ENCODE measurements around the gene SEMA3G.

Gene SEMA3G

GRCh38 chr3:52442409-52443267 is 2.3 kb downstream of the SEMA3G start:
- DNase-seq = no peak
- in situ Hi-C loops (cut with HindIII; ENCODE audit: low pct_ligation_motif_present, low pct_unique_long_range_greater_than_20kb, low sequenced_read_pairs) = no loop called here

DNA sequence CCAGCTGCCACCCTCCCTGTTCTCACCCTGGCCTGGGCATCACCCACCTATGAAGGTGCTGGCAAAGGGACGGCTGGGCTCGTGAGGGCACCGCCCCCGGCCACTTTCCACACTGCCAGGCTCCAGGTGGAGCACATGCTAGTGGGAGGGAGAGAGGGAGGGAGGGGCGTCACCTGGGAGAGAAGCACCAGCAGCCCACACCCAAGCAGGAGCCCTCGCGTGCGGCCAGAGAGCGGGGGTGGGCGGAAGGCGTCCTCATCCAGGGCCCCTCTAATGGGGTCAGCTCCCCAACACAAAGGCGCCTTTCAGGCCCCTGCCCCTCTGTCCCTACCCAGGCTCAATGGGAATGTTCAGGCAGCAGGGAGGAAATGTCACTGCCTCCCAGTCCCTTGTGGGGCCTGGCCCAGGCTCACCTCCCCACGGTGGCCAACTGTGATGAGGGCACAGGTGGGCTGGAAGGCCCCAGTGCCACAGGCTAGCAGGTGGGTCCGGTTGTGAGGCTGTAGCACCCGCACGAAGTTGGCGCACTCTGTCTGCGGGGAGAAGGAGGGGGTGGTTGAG is 3.1 kb downstream of the SEMA3G start:
- in situ Hi-C loops (cut with HindIII; ENCODE audit: low pct_ligation_motif_present, low pct_unique_long_range_greater_than_20kb, low sequenced_read_pairs) = no loop called here
- no peak for DNase-seq

DNA sequence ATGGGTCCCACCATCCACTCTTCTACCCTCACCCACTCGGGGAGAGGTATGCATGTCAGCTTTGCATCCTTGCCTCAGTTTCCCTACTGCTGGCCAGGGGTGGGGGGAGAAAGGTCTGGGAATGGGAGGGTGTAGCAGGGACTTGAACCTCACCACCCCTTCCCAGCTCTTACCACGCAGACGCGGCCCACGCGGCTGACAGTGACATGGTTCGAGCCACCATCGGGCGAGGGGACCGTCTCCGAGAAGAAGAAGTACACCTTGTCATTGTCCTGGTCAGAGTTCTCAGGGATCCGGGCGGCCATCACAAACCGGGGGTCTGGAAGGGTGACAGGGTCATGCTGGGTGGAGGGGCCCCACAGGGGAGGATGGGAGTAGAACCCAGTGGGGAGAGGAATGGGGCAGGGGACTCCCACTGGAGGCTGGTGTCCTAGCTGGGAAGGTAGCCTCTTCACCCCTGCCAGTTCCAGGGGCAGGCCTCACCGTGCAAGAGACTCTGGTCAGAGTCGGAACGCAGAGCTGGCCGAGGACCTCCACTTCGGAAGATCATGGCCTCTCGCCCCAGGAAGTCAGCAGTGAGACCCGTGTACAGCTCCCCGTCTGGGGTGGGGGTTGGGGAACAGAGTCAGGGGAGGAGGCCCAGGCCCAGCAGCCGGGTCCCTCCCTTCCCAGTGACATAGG is 3.7 kb downstream of the SEMA3G start:
- in situ Hi-C loops (cut with HindIII; ENCODE audit: low pct_ligation_motif_present, low pct_unique_long_range_greater_than_20kb, low sequenced_read_pairs) = no loop called here
- DNase-seq = no peak

GRCh38 chr3:52440671-52441070 is 4.2 kb downstream of the SEMA3G start:
- DNase-seq = no peak
- in situ Hi-C loops (cut with HindIII; ENCODE audit: low pct_ligation_motif_present, low pct_unique_long_range_greater_than_20kb, low sequenced_read_pairs) = no loop called here

- in situ Hi-C loops (cut with HindIII; ENCODE audit: low pct_ligation_motif_present, low pct_unique_long_range_greater_than_20kb, low sequenced_read_pairs) = no loop called here
- DNase-seq = no peak
Observed at GRCh38 chr3:52440249-52440551, 4.7 kb downstream of the SEMA3G start.

DNA sequence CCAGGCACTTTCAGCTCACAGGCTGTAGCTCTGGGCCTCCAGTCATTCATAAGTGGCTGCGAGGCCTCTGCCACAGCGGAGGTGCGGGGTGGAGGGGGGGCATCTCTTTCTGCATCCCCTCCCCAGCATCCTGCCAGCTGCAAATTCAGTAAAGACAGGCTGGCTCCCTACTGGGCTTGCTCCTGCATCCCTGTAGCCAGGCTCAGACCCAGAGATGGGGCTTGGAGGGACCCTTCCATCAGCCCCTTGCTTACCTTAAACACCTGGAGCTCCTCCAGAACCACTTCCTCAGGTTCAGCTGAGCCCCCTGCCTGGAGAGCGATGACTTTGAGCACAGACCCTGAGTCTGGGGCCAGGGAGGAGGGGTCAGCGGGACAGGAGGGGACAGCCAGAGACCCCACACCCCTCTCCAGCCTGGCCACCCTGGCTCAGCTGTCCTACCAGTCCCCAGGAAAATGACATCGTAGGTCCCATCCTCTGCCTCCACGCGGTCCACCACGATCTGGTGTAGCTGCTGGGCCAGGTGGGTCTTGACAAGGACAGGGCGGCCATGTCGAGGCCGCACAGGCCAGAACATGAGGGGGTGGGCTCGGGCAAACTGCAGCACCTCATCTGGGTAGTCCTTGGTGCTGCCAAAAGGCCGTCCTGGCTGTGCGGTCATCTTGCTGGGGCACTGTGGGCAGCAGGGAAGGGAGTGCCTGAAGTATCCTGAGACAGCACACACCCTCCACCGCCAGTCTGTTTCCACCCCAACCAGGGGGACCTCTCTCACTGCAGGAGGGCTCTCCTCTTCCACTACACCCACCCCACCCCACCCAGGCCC is 5.3 kb downstream of the SEMA3G start:
- DNase-seq = no peak
- in situ Hi-C loops (cut with HindIII; ENCODE audit: low pct_ligation_motif_present, low pct_unique_long_range_greater_than_20kb, low sequenced_read_pairs) = no loop called here

DNA sequence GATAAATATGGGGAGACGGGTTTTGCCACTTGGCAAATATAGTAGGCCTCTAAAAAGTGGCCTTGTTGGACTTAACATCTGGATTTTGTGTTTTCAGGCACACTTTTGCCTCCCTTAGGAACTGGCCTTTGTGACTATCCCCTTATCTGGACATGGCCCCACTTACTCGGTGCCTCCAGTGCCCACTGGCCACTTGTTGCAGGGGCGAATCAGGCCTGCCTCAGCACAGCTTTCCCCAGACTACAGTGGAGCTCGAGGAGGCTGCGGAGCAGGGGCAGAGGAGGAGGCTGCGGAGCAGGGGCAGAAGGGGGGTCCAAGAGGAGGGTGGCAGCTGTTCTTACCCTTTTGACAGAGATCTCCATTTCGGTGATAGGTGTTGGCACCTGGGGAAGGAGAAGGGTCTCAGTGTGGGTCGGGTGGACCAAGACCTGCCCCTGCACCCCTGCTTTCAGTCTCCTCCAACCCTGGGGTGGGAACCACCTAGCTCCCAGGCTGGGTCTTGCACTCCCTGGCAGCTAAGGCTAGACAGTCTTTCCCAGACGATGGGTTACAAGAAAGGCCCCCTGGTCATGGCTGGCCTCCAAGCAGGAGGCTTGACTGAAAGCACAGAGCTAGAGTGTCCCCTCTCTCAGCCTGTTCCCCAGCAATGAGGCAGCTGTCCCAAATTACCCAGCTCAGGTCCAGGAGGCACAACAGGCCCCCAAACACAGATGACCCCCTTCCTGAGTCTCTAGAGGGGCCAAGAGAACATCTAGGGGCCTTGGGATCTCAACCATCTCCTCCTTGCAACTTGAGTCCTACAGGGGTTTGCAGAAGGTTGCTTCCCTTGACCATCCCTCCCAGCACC is 6.1 kb downstream of the SEMA3G start:
- DNase-seq = no peak
- in situ Hi-C loops (cut with HindIII; ENCODE audit: low pct_ligation_motif_present, low pct_unique_long_range_greater_than_20kb, low sequenced_read_pairs) = no loop called here

DNA sequence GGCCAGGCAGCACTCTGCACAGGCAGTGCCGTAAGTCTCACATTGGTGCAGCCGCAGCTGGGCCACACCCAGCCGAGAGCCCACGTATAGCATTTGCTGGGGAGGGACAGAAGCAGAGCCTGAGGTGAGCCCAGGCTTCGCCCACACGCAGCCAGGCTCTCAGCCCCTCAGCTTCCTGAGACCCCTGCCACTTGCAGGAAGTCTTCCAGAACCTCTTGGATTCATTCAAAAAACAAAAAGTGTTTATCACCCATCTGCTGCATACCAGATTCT is 6.9 kb downstream of the SEMA3G start:
- in situ Hi-C loops (cut with HindIII; ENCODE audit: low pct_ligation_motif_present, low pct_unique_long_range_greater_than_20kb, low sequenced_read_pairs) = no loop called here
- no peak for DNase-seq

- in situ Hi-C loops (cut with HindIII; ENCODE audit: low pct_ligation_motif_present, low pct_unique_long_range_greater_than_20kb, low sequenced_read_pairs) = no loop called here
Observed at GRCh38 chr3:52437326-52438103, 7.4 kb downstream of the SEMA3G start.

GRCh38 chr3:52436500-52437149 is 8.3 kb downstream of the SEMA3G start:
- in situ Hi-C loops (cut with HindIII; ENCODE audit: low pct_ligation_motif_present, low pct_unique_long_range_greater_than_20kb, low sequenced_read_pairs) = no loop called here
- no peak for DNase-seq

More at GRCh38 chr3:52437326-52438103, 7.4 kb downstream of the SEMA3G start:
- DNase-seq = no peak

DNA sequence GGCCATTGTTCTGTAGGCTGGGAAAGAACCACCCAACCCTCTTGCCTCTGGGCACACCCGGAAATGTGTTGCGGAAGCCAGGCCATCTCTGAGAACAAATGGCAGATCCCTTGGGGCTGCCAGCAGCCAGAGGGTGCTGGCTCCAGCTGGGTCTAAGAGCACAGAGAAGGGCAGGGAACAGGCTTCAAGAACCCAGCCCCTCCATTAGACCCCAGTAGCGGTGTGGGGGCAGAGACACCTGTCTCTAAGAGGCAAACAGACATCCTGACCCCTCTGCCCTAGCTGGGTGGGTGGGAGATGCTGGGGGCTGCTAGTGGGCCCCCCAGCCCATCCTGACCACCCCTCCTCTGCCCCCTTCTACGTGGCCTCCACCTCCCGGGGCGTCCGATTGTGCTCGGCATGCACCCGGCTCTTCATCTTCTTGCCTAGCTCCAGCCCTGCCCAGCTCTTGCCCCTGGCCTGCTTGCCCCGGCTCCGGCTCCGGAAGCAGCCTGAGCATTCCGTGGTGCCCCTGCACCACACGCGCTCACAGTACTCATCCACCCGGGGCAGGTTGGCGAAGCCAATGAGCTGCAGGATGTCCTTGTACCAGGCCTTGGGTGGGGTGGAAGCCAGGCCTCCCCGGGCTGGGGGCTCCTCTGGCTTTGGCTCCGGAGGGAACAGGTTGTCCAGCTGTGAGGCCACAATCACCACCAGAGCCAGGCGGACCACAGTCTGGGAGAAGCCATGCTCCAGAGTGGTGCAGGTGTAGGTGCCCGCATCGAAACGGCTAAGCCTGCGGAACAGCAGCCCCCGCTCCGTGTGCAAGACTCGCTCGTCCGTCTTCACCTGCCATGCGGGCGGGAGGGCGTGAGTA is 9.4 kb downstream of the SEMA3G start:
- DNase-seq = no peak
- in situ Hi-C loops (cut with HindIII; ENCODE audit: low pct_ligation_motif_present, low pct_unique_long_range_greater_than_20kb, low sequenced_read_pairs) = no loop called here

DNA sequence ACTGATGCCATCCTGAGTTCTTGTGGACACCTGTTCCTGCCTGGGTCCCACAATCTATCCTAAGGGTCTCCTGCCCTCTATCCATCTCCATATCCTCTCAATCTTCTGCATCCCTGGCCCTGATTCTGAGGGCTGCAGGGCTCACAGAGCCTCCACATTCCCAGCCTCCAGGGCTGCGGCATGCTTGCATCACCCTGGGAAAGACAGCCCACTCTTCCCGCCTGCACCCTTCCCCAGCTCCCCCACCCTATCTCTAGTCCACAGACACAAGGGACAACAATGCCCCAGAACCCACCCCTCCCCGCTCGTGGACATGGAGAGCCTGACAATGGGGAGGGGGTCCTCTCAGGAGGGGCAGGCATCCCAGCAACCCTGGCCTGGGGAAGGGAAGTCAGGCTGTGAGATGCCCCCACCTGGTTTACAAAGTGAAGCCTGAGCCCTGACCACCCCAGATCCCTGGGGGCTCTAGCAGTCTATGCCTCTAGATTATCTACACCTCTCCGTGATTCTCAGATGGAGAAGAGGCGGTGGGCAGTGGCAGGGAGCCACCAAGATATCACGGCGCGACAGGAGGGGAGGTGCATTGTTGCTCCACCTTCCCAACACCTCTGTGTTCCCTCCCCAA is 10.3 kb downstream of the SEMA3G start:
- in situ Hi-C loops (cut with HindIII; ENCODE audit: low pct_ligation_motif_present, low pct_unique_long_range_greater_than_20kb, low sequenced_read_pairs) = no loop called here
- DNase-seq = no peak

- in situ Hi-C loops (cut with HindIII; ENCODE audit: low pct_ligation_motif_present, low pct_unique_long_range_greater_than_20kb, low sequenced_read_pairs) = no loop called here
- no peak for DNase-seq
Observed at GRCh38 chr3:52433996-52434479, 10.9 kb downstream of the SEMA3G start.

- DNase-seq = no peak
- in situ Hi-C loops (cut with HindIII; ENCODE audit: low pct_ligation_motif_present, low pct_unique_long_range_greater_than_20kb, low sequenced_read_pairs) = no loop called here
Observed at GRCh38 chr3:52433328-52433995, 11.4 kb downstream of the SEMA3G start.

DNA sequence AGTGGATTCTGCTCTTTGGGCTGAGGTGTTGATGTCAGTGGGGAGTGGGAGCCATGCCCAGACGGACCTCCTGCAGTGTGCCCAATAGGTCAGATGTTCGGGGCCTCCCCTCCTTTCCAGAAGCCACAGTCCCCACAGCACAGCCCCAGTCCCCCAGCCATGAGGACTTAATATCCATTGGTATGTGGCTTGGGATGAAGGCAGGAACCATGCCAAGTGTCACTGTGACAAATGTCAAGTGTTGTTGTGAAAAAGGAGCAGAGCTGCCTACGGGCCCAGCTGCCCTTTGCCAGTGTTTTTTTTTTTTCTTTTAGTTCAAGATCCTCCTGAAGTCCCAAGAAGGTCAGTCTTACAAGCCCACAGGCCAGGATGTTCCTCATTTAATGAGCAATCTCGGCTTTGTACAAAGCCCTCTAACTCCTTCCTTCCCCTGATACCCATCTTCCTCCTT is 12.2 kb downstream of the SEMA3G start:
- DNase-seq = no peak
- in situ Hi-C loops (cut with HindIII; ENCODE audit: low pct_ligation_motif_present, low pct_unique_long_range_greater_than_20kb, low sequenced_read_pairs) = no loop called here
